Natural killer cell (primary cell): ENCODE measurements around the gene C10orf120. TPM values are rescaled to one million over a fixed set of nuclear protein-coding genes. Genes with fewer than 3 reads are reported as not detected.

Source experiments
- ATAC-seq, 3 donors: fragments of 150-1000 bp in 2 of 3; fragments of 200-7000 bp in 1 of 3; cut with Tn5 transposase; 1 replicate in 1 of 3; 2 replicates in 2 of 3; pipeline ENCODE4 v1.10.0; 2021; ENCODE audit warnings: mild to moderate bottlenecking in 2 of 3, moderate library complexity in 2 of 3
- DNase-seq, 2 donors: peaks; one replicate each; pipeline versions ENCODE4 v3.0.0 to v3.0.0-alpha.2; 2013 to 2021; ENCODE audit warnings: mixed read lengths in 1 of 2
- H3K27ac ChIP-seq: one replicate; pipeline ENCODE4 v1.5.1; 2013; ENCODE audit warnings: mild to moderate bottlenecking, low read length
- H3K27me3 ChIP-seq: one replicate; pipeline ENCODE4 v1.6.1; 2013; ENCODE audit warnings: low read length; ENCODE audit not compliant: control insufficient read depth, insufficient read depth
- H3K36me3 ChIP-seq: one replicate; pipeline ENCODE4 v1.6.1; 2013; ENCODE audit warnings: low read length; ENCODE audit not compliant: control insufficient read depth, insufficient read depth
- H3K4me1 ChIP-seq: one replicate; pipeline ENCODE4 v1.6.1; 2013; ENCODE audit warnings: low read length; ENCODE audit not compliant: control insufficient read depth, insufficient read depth
- H3K4me3 ChIP-seq: one replicate; pipeline ENCODE4 v1.5.1; 2013; ENCODE audit warnings: low read length
- H3K9me3 ChIP-seq: one replicate; pipeline ENCODE4 v1.6.1; 2013; ENCODE audit warnings: low read length; ENCODE audit not compliant: control insufficient read depth, insufficient read depth
- H3K27ac Mint-ChIP-seq, 2 donors: one replicate each; pipeline ENCODE4 v1.8.0; 2022; ENCODE audit warnings: mild to moderate bottlenecking in 2 of 2, mixed read lengths in 2 of 2, moderate library complexity in 1 of 2
- H3K27me3 Mint-ChIP-seq, 2 donors: one replicate each; pipeline ENCODE4 v1.8.0; 2022; ENCODE audit warnings: low read depth in 2 of 2, mixed read lengths in 2 of 2
- H3K36me3 Mint-ChIP-seq: one replicate; pipeline ENCODE4 v1.8.0; 2022; ENCODE audit warnings: mixed read lengths
- H3K4me1 Mint-ChIP-seq, 2 donors: one replicate each; pipeline ENCODE4 v1.8.0; 2022; ENCODE audit warnings: mixed read lengths in 2 of 2
- H3K4me3 Mint-ChIP-seq: one replicate; pipeline ENCODE4 v1.8.0; 2022; ENCODE audit warnings: mild to moderate bottlenecking, moderate library complexity, mixed read lengths
- H3K9me3 Mint-ChIP-seq, 2 donors: one replicate each; pipeline ENCODE4 v1.8.0; 2022; ENCODE audit warnings: mixed read lengths in 2 of 2
- WGBS: methylation state at CpG from one replicate; pipeline ENCODE4 v1.1.7; 2013; ENCODE audit warnings: missing lambda C conversion rate; ENCODE audit not compliant: insufficient coverage; 5-methylcytosine and 5-hydroxymethylcytosine counted together
- intact Hi-C: fragments of 100-400 bp; cut with micrococcal nuclease; formaldehyde crosslinking; loops from one replicate; pipeline ENCODE4 v1.14.2; 2022
- total RNA-seq, 4 donors: library from RNA; stranded (reverse); fragments of 120-200 nt in 1 of 4; gene quantifications; one replicate each; pipeline versions ENCODE4 v1.2.3 to v1.2.4, GENCODE V29; 2013 to 2022
- TF ChIP-seq, protein P1 (sequence below): fragments of 200-600 bp; IDR thresholded peaks from one replicate; pipeline ENCODE4 v1.8.0; 2022; ENCODE audit warnings: antibody characterized with exemption

Gene C10orf120
- total RNA-seq, 3 donors from 2014 or later (not counting 1 experiment from before 2014, with no cell fraction given), result not detected

- Mint-ChIP-seq H3K36me3 (no peaks in the 10 kb centered on the region), H3K9me3 (no peaks in the 10 kb centered on the region), H3K27me3 (peaks cover 12 to 31% of the 10 kb centered on the region in 2 donors), H3K4me3 (no peak overlapping the region), H3K4me1 (no peaks in the 10 kb centered on the region), H3K27ac (no peak overlapping the region)
- 69% methylated on average over 3 of the region's 4 CpGs for WGBS
- DNase-seq (no peak), ATAC-seq (no peak)
- TF ChIP-seq, protein P1, sequence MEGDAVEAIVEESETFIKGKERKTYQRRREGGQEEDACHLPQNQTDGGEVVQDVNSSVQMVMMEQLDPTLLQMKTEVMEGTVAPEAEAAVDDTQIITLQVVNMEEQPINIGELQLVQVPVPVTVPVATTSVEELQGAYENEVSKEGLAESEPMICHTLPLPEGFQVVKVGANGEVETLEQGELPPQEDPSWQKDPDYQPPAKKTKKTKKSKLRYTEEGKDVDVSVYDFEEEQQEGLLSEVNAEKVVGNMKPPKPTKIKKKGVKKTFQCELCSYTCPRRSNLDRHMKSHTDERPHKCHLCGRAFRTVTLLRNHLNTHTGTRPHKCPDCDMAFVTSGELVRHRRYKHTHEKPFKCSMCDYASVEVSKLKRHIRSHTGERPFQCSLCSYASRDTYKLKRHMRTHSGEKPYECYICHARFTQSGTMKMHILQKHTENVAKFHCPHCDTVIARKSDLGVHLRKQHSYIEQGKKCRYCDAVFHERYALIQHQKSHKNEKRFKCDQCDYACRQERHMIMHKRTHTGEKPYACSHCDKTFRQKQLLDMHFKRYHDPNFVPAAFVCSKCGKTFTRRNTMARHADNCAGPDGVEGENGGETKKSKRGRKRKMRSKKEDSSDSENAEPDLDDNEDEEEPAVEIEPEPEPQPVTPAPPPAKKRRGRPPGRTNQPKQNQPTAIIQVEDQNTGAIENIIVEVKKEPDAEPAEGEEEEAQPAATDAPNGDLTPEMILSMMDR, result no peak
- Histone ChIP-seq H3K4me1 (no peaks in the 10 kb centered on the region), H3K4me3 (no peak overlapping the region), H3K27me3 (peaks cover 3% of the 10 kb centered on the region), H3K27ac (no peak overlapping the region), H3K36me3 (no peaks in the 10 kb centered on the region), H3K9me3 (no peaks in the 10 kb centered on the region)
- intact Hi-C loops, result no loop called here
Observed at GRCh38 chr10:122657255-122657654, 42.4 kb downstream of the C10orf120 start.

- TF ChIP-seq, protein P1, result no peak
- intact Hi-C loops, result no loop called here
- peaks cover 15 to 36% of the 10 kb centered on the region in 2 donors for H3K27me3 Mint-ChIP-seq
- Histone ChIP-seq H3K27me3 (peaks cover 3% of the 10 kb centered on the region), H3K9me3 (no peaks in the 10 kb centered on the region), H3K4me1 (no peaks in the 10 kb centered on the region), H3K36me3 (no peaks in the 10 kb centered on the region), H3K27ac (no peak overlapping the region), H3K4me3 (no peak overlapping the region)
- H3K4me3 Mint-ChIP-seq, result no peak overlapping the region
- H3K9me3 Mint-ChIP-seq, result no peaks in the 10 kb centered on the region
- no peaks in the 10 kb centered on the region for H3K4me1 Mint-ChIP-seq
- H3K27ac Mint-ChIP-seq, result no peak overlapping the region
- 79% methylated on average over 5 of the region's 5 CpGs for WGBS
- ATAC-seq, result no peak
- no peaks in the 10 kb centered on the region for H3K36me3 Mint-ChIP-seq
- DNase-seq, result no peak
Observed at GRCh38 chr10:122656741-122657140, 42.9 kb downstream of the C10orf120 start.

DNA sequence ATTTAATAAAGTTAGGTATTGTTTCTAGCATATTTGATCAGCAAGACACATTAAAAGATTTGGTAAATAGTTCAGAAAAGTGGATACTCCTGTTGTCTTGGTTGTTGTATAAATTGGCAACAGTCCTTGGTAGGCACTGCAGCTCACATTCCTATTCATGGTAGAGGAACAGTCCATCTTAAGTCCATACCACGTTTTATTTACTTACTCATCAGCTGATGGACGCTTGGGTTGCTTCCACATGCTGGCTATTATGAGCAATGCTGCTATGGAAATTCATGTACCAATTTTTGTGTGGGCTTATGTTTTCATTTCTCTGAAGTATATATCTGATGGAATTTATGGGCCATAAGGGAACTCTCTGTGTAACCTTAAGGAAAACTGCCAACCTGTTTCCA lies 43.3 kb downstream of the C10orf120 start:
- Histone ChIP-seq H3K4me1 (no peaks in the 10 kb centered on the region), H3K27me3 (peaks cover 3% of the 10 kb centered on the region), H3K36me3 (no peaks in the 10 kb centered on the region), H3K27ac (no peak overlapping the region), H3K4me3 (no peak overlapping the region), H3K9me3 (no peaks in the 10 kb centered on the region)
- no peak overlapping the region for H3K4me3 Mint-ChIP-seq
- TF ChIP-seq, protein P1, result no peak
- H3K36me3 Mint-ChIP-seq, result no peaks in the 10 kb centered on the region
- ATAC-seq, result no peak
- no peak for DNase-seq
- intact Hi-C loops, result no loop called here
- no peaks in the 10 kb centered on the region for H3K4me1 Mint-ChIP-seq
- H3K27me3 Mint-ChIP-seq, result peaks cover 15 to 37% of the 10 kb centered on the region in 2 donors
- no peak overlapping the region for H3K27ac Mint-ChIP-seq
- H3K9me3 Mint-ChIP-seq, result no peaks in the 10 kb centered on the region
- 78% methylated on average over 2 of the region's 2 CpGs for WGBS
